CD4-positive, alpha-beta T cell treated with Interleukin-6 for 4 hours (primary cell): Measurements from ENCODE around the gene MAP4K2.
"Not testable (repeated sequence)": the region's sequence is repeated elsewhere in the genome, so short reads cannot be mapped to it uniquely, and the experiment has no call there.

Source experiments
- DNase-seq: peaks from one replicate; pipeline ENCODE4 v3.0.0-alpha.2; 2020; ENCODE audit warnings: mixed read lengths

The MAP4K2 gene

GRCh38 chr11:64838600-64839334, 35.8 kb upstream of the MAP4K2 start:
- DNase-seq = no peak

GRCh38 chr11:64837887-64838351, 34.9 kb upstream of the MAP4K2 start:
- DNase-seq = no peak

DNA sequence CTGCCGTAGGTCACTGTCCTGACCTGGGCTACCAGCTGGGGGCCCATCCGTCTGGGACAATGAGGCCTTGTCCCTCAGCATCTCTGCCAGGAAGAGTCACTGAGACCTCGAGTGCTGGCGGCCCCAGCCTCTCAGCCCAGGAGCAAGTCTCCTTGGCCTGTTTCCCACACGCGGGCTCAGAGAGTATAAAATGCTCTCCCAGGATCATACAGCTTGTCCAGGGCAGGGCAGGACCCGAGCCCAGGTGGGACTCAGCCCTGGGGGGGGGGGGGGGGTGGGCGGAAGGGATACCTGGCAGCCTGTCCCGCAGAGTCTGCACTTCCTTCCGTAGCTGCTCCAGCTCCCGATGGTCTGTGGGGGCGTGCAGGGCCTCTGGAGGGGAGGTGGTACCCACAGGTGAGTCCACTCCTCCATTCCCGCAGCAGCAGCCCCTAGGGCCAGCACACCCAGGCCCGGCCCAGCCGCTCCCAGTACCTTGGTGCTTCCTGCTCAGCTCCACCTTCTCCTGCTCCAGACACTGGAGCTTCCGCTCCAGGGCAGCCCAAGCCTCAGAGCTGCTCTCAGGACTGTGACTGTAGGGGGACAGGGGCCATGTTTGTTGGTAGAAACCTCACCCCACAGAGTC, 33.5 kb upstream of the MAP4K2 start:
- no peak for DNase-seq

DNA sequence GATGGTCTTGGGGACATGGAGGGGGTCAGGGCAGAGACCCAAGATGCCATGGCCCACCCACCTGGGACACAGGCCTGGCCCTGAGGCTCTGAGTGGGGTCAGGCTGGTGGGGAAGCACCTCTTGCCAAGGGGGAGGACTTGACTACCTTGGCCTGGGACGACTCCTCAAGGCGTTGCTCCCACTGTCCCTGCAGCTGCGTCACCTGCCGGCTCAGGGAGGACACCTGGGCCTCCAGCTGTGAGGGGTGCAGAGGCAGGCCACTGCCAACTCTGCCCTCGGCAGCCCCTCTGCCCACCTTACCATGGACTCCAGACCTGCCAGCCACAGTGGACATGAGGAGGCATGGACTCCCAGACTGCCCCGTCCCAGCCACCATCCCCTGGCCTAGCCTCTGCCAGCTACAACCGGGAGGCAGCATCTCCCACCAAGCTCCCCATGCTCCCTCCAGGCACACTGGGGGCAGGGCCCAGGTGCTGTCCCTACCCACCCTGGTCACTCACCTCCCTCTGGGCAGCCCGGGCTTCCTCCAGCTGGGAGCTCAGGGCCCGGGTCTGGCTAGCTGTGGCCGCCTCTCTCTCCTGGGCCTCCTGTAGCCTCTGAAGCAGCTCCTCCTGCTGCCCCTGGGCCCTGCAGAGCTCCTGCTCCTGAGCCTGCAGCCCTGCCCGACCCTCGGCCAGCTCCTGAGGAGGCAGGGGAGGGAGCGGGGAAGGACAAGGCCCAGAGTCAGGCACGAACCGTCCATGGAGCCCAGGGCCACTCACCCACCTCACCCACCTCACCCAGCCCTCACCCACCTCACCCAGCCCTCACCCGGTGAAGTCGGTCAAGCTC, 32.8 kb upstream of the MAP4K2 start:
- no peak for DNase-seq

DNA sequence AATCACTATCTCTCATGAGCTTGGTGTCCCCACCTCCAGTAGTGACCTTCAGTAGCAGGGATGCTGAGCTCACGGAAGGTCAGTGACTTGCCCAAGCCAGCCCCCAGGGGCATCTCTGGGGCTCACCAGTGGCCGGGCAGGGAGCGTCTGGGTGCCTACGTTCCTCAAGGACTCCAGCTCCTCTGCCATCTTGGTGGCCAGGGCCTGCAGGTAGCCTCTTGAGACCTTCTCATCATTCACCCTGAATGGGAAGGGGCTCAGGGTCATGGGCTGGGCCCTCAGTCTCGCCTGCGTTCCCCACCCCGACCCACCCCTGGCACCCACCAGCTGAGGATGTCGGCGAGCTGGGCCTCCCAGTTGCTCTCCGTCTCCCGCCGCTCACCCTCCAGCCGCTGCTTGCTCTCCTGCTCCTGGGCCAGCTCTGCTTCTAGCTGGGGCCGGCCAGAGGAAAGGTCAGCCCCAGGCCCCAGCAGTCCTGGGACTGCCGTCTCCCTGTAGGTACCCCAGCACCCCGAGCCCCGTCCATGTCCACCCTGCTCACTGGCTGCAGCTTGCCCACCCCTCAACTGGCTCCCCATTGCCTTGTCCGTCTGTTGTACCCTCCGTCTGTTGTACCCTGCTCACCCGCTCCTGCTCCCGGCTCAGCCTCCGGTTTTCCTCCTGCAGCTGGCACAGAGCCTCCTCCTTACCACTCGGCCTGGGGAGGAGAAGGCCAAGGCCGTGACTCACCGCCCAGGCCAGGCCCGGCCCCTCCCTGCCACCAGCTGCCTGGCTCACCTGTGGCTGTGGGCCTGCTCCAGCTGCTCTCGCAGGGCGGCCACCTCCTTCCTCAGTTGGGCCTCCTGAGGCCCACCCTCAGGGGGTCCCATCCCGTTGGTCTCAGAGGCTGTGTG, 32.0 kb upstream of the MAP4K2 start:
- no peak for DNase-seq

DNA sequence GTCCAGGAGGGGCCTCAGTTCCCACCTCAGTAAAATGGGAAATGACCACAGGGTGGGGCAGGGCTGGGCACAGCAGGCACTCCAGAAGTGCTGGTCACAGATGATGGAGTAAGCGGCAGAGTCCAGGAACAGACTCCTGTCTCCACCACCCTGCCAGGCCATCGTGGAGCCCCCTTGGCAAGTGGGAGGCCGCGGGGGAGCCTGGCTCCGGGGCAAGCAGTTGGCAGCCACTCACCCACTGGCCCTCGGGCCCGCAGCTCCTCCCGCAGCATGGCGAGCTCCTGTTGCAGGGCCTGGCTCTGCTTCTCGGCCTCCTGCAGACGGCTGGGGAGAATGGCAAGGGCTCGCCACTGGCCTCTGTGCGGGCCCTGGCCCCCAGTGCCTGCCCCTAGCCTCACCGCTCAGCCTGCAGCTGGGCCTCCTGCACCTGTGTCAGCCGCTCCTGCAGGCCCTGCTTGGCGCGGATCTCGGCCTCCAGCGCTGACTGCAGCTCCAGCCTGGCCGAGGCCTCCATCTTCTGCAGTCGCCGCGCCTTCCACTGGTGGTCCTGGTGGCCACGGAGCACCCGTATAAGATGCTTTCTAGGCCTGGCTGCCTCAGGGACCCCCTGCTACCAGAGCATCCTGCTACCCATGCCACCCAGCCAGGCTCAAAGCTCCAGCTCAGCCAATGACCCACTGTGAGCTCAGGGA, 31.2 kb upstream of the MAP4K2 start:
- no peak for DNase-seq

GRCh38 chr11:64833509-64833908, 30.5 kb upstream of the MAP4K2 start:
- DNase-seq = no peak

GRCh38 chr11:64833198-64833502, 30.1 kb upstream of the MAP4K2 start:
- DNase-seq = no peak

DNA sequence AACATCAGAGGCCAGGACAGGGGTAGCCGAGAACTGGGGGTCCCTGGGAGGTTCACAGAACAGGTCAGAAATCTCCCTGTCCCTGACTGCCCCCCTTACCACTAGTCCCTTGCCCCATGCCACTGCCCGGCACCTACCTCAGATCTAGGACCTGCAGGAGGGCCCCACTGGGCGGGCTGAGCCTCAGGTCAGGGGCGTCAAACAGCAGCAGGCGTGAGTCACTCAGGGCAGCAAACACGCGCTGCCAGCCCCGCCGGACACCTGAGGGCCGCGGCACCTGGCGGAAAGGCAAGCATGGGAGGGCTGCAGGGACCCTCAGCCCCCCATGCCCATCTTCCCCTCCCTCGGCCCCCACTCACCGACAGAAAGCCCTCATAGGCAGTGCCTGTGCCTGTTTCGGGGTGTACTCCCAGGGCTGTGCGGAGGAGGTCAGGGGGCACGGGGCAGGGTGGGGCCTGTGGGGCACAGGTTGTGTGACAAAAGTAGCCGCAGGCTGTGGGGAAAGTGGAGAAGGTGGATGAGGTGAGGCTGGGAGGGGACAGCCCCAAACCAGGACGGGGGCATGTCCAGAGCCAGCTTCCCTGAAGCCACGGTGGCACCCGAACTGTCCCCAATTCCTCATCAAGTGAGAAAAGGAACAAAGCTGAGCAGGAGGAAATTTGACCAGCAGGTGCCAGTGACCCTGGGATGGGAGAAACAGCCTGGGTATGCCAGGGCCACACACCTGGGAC, 29.6 kb upstream of the MAP4K2 start:
- DNase-seq = no peak

GRCh38 chr11:64831411-64831891, 28.4 kb upstream of the MAP4K2 start:
- no peak for DNase-seq

- no peak for DNase-seq
These were observed 26.7 kb upstream of the MAP4K2 start for GRCh38 chr11:64829536-64830251.

- DNase-seq = no peak
These were observed 24.4 kb upstream of the MAP4K2 start for GRCh38 chr11:64827451-64827839.

GRCh38 chr11:64826578-64827450, 23.8 kb upstream of the MAP4K2 start:
- no peak for DNase-seq

DNA sequence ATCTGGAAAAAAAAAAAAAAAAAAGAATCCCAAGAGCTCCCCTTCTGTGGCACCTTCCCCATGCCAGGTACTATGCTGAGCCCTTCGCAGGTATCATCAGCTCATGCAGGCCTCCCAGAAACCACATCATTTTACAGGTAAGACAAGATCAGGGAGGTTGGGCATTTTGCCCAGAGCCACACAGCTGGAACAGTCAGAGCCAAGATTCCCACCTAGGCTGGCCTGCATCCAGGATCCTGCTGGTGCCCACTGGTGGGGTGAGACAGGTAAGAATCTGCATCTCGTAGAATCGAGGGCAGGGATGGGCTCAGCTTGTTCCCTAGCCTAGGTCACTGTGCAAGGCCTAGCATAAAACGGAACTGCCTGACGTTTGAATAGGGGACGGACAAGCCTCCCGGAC, 23.0 kb upstream of the MAP4K2 start:
- DNase-seq = no peak

- no peak for DNase-seq
These were observed 20.6 kb upstream of the MAP4K2 start for GRCh38 chr11:64823568-64824119.

DNA sequence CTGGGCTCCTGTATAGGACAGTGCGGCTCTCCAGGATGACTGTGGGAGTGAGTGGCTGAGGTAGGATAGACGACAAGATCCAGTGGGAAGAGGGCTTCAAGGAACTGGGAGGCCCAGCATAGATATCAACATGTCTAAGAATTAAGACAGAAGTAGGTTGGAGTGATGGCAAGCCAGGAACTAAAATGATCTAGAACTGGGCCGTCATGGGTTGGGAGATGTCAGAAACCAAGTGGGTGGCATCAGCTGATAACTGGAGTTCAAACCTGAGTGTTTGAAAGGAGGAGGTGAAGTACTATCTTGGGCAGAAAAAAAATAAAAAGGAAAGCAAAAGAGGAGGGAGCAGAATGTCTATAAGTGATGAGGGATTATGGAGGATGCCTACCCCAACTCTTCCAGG, 14.5 kb upstream of the MAP4K2 start:
- DNase-seq = no peak

DNA sequence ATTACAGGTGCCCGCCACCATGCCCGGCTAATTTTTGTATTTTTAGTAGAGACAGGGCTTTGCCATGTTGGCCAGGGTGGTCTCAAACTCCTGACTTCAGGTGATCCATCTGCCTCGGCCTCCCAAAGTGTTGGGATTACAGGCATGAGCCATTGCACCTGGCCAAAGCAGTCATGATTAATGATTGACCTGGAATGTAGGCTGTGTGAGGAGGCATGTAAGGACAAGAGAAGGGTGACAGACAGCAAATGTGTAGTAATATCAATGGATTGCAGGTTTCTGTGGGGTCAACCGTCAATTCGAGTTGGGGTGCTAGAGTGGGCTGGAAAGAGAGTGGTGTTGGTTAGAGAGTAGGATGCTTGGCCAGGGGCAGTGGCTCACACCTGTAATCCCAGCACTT, 12.4 kb upstream of the MAP4K2 start:
- DNase-seq = not testable (repeated sequence)

DNA sequence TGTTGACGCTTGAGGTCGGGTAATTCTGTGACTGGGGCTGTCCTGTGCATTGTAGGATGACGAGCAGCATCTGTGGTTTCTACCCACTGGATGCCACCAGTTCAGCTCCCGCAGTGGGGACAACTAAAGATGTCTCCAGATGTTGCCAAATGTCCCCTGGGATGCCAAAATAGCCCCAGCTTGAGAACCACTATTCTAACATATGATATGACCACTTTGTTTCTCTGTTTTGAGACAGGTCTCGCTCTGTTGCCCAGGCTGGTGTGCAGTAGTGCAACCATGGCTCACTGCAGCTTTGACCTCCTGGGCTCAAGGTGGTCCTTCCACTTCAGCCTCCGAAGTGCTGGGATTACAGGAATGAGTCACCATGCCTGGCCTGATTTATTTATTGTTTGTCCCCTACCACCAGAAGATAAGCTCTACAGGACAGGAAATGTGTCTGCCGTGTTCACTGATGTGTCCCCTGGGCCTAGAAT, 11.7 kb upstream of the MAP4K2 start:
- DNase-seq = no peak

DNA sequence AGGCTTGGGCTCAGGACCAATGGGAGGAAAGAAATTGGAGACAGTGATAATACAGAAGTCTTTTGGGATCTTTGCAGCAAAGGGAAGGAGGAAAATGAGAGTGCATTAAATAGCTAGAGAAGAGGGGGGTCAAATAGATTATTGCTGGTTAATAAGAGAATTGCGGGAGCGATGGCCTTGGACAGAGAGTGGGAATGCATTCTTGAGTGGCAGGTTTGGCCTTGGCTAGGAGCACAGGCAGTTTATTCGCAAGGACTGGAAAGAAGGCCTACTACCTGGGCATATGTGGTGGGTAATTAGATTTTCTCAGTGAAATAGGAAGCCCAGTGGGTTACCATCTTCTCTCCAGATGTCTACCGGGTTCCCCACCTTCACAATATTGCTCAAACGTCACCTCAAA, 10.8 kb upstream of the MAP4K2 start:
- no peak for DNase-seq
